A673 (cell line): ENCODE measurements around the gene ANXA10. TPM values are rescaled to one million over a fixed set of nuclear protein-coding genes. Genes with fewer than 3 reads are reported as not detected.

ENCODE experiments used
- BruUV-seq: library from RNA; stranded (reverse); fragments of 400-500 nt; replicated peaks from 2 replicates; lab custom pipeline; 2021; lab: Mats Ljungman, UMichigan
- CTCF ChIA-PET: fragments of 300-600 bp; sonication (Branson Sonifier 250); formaldehyde crosslinking; loops from one replicate; lab custom pipeline; 2022; ENCODE audit warnings: antibody characterized with exemption; lab: Charles Lee
- POLR2A ChIA-PET: fragments of 300-600 bp; sonication (Branson Sonifier 250); formaldehyde crosslinking; loops from one replicate; lab custom pipeline; 2022; ENCODE audit warnings: antibody characterized with exemption; ENCODE audit not compliant: low non-redundant PET; lab: Charles Lee
- DNase-seq: peaks from one replicate; pipeline ENCODE4 v3.0.0-alpha.2; 2015; ENCODE audit warnings: low spot score
- H3K27ac ChIP-seq: fragments of 200-600 bp; sonication (generic); 2 replicates; pipeline ENCODE4 v1.5.1; 2016; ENCODE audit warnings: mixed run types, low read depth, mild to moderate bottlenecking, mixed read lengths, antibody characterized with exemption, low read length; ENCODE audit not compliant: poor library complexity, severe bottlenecking
- H3K27me3 ChIP-seq: fragments of 200-600 bp; sonication (generic); replicated peaks from 2 replicates; pipeline ENCODE4 v1.6.1; 2017; ENCODE audit warnings: mixed run types, low read depth, mild to moderate bottlenecking, mixed read lengths, antibody characterized with exemption, low read length; ENCODE audit not compliant: insufficient read depth, poor library complexity
- H3K36me3 ChIP-seq: fragments of 200-600 bp; sonication (generic); 2 replicates; pipeline ENCODE4 v1.6.1; 2016; ENCODE audit warnings: mixed run types, mild to moderate bottlenecking, mixed read lengths, antibody characterized with exemption, low read length; ENCODE audit not compliant: insufficient read depth, poor library complexity, severe bottlenecking
- H3K4me1 ChIP-seq: fragments of 200-600 bp; sonication (generic); 2 replicates; pipeline ENCODE4 v1.6.1; 2017; ENCODE audit warnings: mixed run types, mild to moderate bottlenecking, mixed read lengths, antibody characterized with exemption, low read length; ENCODE audit not compliant: insufficient read depth, poor library complexity, severe bottlenecking
- H3K4me3 ChIP-seq: fragments of 200-600 bp; sonication (generic); 2 replicates; pipeline ENCODE4 v1.5.1; 2016; ENCODE audit warnings: low read depth, mixed run types, mild to moderate bottlenecking, mixed read lengths, low read length; ENCODE audit not compliant: poor library complexity, severe bottlenecking
- H3K9me3 ChIP-seq: fragments of 200-600 bp; sonication (generic); 2 replicates; pipeline ENCODE4 v1.6.1; 2016; ENCODE audit warnings: mixed run types, low read depth, mild to moderate bottlenecking, mixed read lengths, antibody characterized with exemption, low read length; ENCODE audit not compliant: poor library complexity, severe bottlenecking
- EZH2 ChIP-seq: fragments of 200-600 bp; sonication (generic); IDR thresholded peaks from 2 replicates; pipeline ENCODE4 v1.6.1; 2017; ENCODE audit warnings: borderline replicate concordance, low read depth, mild to moderate bottlenecking, mixed read lengths, antibody characterized with exemption, low read length; ENCODE audit not compliant: poor library complexity, severe bottlenecking
- intact Hi-C: fragments of 100-400 bp; cut with micrococcal nuclease; formaldehyde crosslinking; loops from one replicate; pipeline ENCODE4 v1.10.0; 2022; ENCODE audit not compliant: unreplicated experiment
- total RNA-seq: library from RNA; stranded (reverse); gene quantifications from 2 replicates; pipeline ENCODE4 v1.2.3, GENCODE V29; 2021
- TF ChIP-seq, protein P1 (sequence below): fragments of 300-800, 200-600 bp; sonication (generic); conservative IDR thresholded peaks from 2 replicates; pipeline ENCODE4 v1.5.1; 2017; ENCODE audit warnings: low read depth, mild to moderate bottlenecking, antibody characterized with exemption, low read length, moderate library complexity, mixed read lengths

The ANXA10 gene
- total RNA-seq, 1 experiment from 2014 or later, result not detected

DNA sequence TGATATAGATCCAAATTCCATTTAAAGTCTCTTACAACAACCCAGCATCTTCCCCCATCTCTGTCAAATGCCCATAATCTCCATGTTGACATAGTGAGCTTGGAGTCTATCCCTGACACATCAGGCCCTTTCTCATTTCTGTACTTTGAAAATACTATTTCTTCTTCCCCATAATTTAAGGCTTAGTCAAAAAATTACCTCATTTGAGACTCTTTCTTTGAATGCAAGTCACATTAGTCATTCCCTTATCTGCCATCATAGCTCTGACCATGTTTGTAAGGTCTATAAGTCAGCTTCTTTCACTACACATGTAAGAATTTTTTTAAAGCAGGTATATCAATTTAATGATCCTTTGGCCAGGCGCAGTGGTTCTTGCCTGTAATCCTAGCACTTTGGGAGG lies 126.3 kb downstream of the ANXA10 start:
- H3K27ac ChIP-seq, result no peak overlapping the region
- H3K9me3 ChIP-seq, result no peaks in the 10 kb centered on the region
- ChIA-PET CTCF (no interaction called here), POLR2A (no interaction called here)
- TF ChIP-seq EZH2, result no peak
- TF ChIP-seq, protein P1, sequence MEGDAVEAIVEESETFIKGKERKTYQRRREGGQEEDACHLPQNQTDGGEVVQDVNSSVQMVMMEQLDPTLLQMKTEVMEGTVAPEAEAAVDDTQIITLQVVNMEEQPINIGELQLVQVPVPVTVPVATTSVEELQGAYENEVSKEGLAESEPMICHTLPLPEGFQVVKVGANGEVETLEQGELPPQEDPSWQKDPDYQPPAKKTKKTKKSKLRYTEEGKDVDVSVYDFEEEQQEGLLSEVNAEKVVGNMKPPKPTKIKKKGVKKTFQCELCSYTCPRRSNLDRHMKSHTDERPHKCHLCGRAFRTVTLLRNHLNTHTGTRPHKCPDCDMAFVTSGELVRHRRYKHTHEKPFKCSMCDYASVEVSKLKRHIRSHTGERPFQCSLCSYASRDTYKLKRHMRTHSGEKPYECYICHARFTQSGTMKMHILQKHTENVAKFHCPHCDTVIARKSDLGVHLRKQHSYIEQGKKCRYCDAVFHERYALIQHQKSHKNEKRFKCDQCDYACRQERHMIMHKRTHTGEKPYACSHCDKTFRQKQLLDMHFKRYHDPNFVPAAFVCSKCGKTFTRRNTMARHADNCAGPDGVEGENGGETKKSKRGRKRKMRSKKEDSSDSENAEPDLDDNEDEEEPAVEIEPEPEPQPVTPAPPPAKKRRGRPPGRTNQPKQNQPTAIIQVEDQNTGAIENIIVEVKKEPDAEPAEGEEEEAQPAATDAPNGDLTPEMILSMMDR, result no peak
- no peak overlapping the region for H3K4me3 ChIP-seq
- intact Hi-C loops, result no loop called here
- no peaks in the 10 kb centered on the region for H3K27me3 ChIP-seq
- no peak for DNase-seq
- H3K4me1 ChIP-seq, result no peaks in the 10 kb centered on the region
- no peaks in the 10 kb centered on the region for H3K36me3 ChIP-seq
- no TSS peak for BruUV-seq

GRCh38 chr4:168220893-168221292 lies 128.6 kb downstream of the ANXA10 start:
- no peak for DNase-seq
- no peaks in the 10 kb centered on the region for H3K4me1 ChIP-seq
- H3K4me3 ChIP-seq, result no peak overlapping the region
- no TSS peak for BruUV-seq
- ChIA-PET POLR2A (no interaction called here), CTCF (no interaction called here)
- H3K9me3 ChIP-seq, result no peaks in the 10 kb centered on the region
- H3K27ac ChIP-seq, result no peak overlapping the region
- H3K36me3 ChIP-seq, result no peaks in the 10 kb centered on the region
- H3K27me3 ChIP-seq, result no peaks in the 10 kb centered on the region
- intact Hi-C loops, result no loop called here
- TF ChIP-seq, protein P1, result no peak
- no peak for TF ChIP-seq EZH2

- no TSS peak for BruUV-seq
Measured at GRCh38 chr4:168221301-168221700, 129.0 kb downstream of the ANXA10 start.

More at GRCh38 chr4:168221301-168221700, 129.0 kb downstream of the ANXA10 start:
- no peaks in the 10 kb centered on the region for H3K4me1 ChIP-seq
- no peak overlapping the region for H3K27ac ChIP-seq
- ChIA-PET POLR2A (no interaction called here), CTCF (no interaction called here)
- H3K4me3 ChIP-seq, result no peak overlapping the region
- no peaks in the 10 kb centered on the region for H3K36me3 ChIP-seq
- H3K9me3 ChIP-seq, result no peaks in the 10 kb centered on the region
- intact Hi-C loops, result no loop called here
- DNase-seq, result no peak
- H3K27me3 ChIP-seq, result no peaks in the 10 kb centered on the region
- TF ChIP-seq, protein P1, result no peak
- no peak for TF ChIP-seq EZH2

Other genes starting within 250 kb of the ANXA10 start
- 3.3 and 4.0 TPM in 2 replicates for gene DDX60, start 226.2 kb downstream of the ANXA10 start, total RNA-seq